ENCODE data around the gene SMCO3. TPM values are rescaled to one million over a fixed set of nuclear protein-coding genes. Genes with fewer than 3 reads are reported as not detected.

SMCO3 gene
- total and polyA plus RNA-seq, 10 donors: 0.32 to 1.6 (median 0.87) TPM

GRCh38 chr12:14833336-14833735 lies 19.4 kb upstream of the SMCO3 start:
- H3K27me3 ChIP-seq (replicated peaks in 1 of 7): no peaks in the 10 kb centered on the region
- H3K4me3 ChIP-seq: no peak overlapping the region
- 88 to 98% (median 94%) methylated on average over 3 of the region's 3 CpGs for WGBS, 5 donors
- peak overlapping the region in 3 of 8 donors; percentile 14 to 81 (median 74) for H3K27ac ChIP-seq
- no peaks in the 10 kb centered on the region for H3K36me3 ChIP-seq
- peaks cover 0 to 20% (median 0%) of the 10 kb centered on the region in 6 donors for H3K4me1 ChIP-seq
- H3K9me3 ChIP-seq: no peaks in the 10 kb centered on the region
- DNase-seq: no peak
- intact Hi-C loops (cut with DNase I; ENCODE audit: low total_unique reads): no loop called here
- TF ChIP-seq CTCF (IDR thresholded peaks at IDR 0.05 in 8 of 11, conservative IDR thresholded peaks at IDR 0.05 in 3 of 11) (no peak), POLR2A (IDR thresholded peaks at IDR 0.05) (no peak), POLR2AphosphoS5 (IDR thresholded peaks at IDR 0.05) (no peak)

GRCh38 chr12:14828892-14829291 lies 14.9 kb upstream of the SMCO3 start:
- no peaks in the 10 kb centered on the region for H3K36me3 ChIP-seq
- no peaks in the 10 kb centered on the region for H3K9me3 ChIP-seq
- H3K27me3 ChIP-seq (replicated peaks in 1 of 7): no peaks in the 10 kb centered on the region
- H3K27ac ChIP-seq: no peak overlapping the region
- intact Hi-C loops (cut with DNase I; ENCODE audit: low total_unique reads): no loop called here
- H3K4me3 ChIP-seq: no peak overlapping the region
- no peak for DNase-seq
- peaks cover 0 to under 1% (median 0%) of the 10 kb centered on the region in 6 donors for H3K4me1 ChIP-seq
- TF ChIP-seq CTCF (IDR thresholded peaks at IDR 0.05 in 8 of 11, conservative IDR thresholded peaks at IDR 0.05 in 3 of 11): no peak
- no peak for TF ChIP-seq POLR2A (IDR thresholded peaks at IDR 0.05)
- no peak for TF ChIP-seq POLR2AphosphoS5 (IDR thresholded peaks at IDR 0.05)

GRCh38 chr12:14827043-14827442 lies 13.1 kb upstream of the SMCO3 start:
- no peaks in the 10 kb centered on the region for H3K36me3 ChIP-seq
- H3K4me1 ChIP-seq: no peaks in the 10 kb centered on the region
- H3K9me3 ChIP-seq: no peaks in the 10 kb centered on the region
- WGBS, 5 donors: 92 to 100% (median 97%) methylated on average over 2 of the region's 2 CpGs
- intact Hi-C loops (cut with DNase I; ENCODE audit: low total_unique reads): no loop called here
- no peak for DNase-seq
- TF ChIP-seq POLR2AphosphoS5 (IDR thresholded peaks at IDR 0.05) (no peak), CTCF (IDR thresholded peaks at IDR 0.05 in 8 of 11, conservative IDR thresholded peaks at IDR 0.05 in 3 of 11) (no peak), POLR2A (IDR thresholded peaks at IDR 0.05) (no peak)
- H3K27me3 ChIP-seq (replicated peaks in 1 of 7): no peaks in the 10 kb centered on the region
- no peak overlapping the region for H3K4me3 ChIP-seq
- peak overlapping the region in 2 of 8 donors; percentile 0 to 28 for H3K27ac ChIP-seq

- no peaks in the 10 kb centered on the region for H3K36me3 ChIP-seq
- 84 to 91% (median 89%) methylated on average over 5 of the region's 5 CpGs for WGBS, 5 donors
- no peak overlapping the region for H3K4me3 ChIP-seq
- DNase-seq: no peak
- no peaks in the 10 kb centered on the region for H3K27me3 ChIP-seq (replicated peaks in 1 of 7)
- intact Hi-C loops (cut with DNase I; ENCODE audit: low total_unique reads): no loop called here
- H3K27ac ChIP-seq: peak overlapping the region in 4 of 8 donors; percentile 0 to 28 (median 7)
- TF ChIP-seq CTCF (IDR thresholded peaks at IDR 0.05 in 8 of 11, conservative IDR thresholded peaks at IDR 0.05 in 3 of 11): no peak
- TF ChIP-seq POLR2AphosphoS5 (IDR thresholded peaks at IDR 0.05): no peak
- TF ChIP-seq POLR2A (IDR thresholded peaks at IDR 0.05): no peak
- H3K4me1 ChIP-seq: no peaks in the 10 kb centered on the region
- no peaks in the 10 kb centered on the region for H3K9me3 ChIP-seq
Observed at GRCh38 chr12:14826491-14826890, 12.5 kb upstream of the SMCO3 start.
